Measurements from ENCODE around the gene NDEL1.

NDEL1 gene

GRCh38 chr17:8514801-8515200, 79.1 kb downstream of the NDEL1 start:
- TF ChIP-seq, protein P1, sequence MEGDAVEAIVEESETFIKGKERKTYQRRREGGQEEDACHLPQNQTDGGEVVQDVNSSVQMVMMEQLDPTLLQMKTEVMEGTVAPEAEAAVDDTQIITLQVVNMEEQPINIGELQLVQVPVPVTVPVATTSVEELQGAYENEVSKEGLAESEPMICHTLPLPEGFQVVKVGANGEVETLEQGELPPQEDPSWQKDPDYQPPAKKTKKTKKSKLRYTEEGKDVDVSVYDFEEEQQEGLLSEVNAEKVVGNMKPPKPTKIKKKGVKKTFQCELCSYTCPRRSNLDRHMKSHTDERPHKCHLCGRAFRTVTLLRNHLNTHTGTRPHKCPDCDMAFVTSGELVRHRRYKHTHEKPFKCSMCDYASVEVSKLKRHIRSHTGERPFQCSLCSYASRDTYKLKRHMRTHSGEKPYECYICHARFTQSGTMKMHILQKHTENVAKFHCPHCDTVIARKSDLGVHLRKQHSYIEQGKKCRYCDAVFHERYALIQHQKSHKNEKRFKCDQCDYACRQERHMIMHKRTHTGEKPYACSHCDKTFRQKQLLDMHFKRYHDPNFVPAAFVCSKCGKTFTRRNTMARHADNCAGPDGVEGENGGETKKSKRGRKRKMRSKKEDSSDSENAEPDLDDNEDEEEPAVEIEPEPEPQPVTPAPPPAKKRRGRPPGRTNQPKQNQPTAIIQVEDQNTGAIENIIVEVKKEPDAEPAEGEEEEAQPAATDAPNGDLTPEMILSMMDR (IDR thresholded peaks at IDR 0.05; ENCODE audit: low read depth, low read length) = no peak
- DNase-seq (ENCODE audit: extremely low read depth, low read depth) = no peak

Data from AG09319 (cell line).